Measurements from ENCODE around the gene EXOC6B. TPM values are rescaled to one million over a fixed set of nuclear protein-coding genes. Genes with fewer than 3 reads are reported as not detected.

The EXOC6B gene
- total RNA-seq, 1 donor from 2014 or later, result 33.0 TPM

- DNase-seq (no peak), ATAC-seq (no peak)
- peaks cover 6% of the 10 kb centered on the region for H3K36me3 ChIP-seq
- H3K27me3 ChIP-seq (ENCODE audit: low read depth), result no peaks in the 10 kb centered on the region
- intact Hi-C loops (cut with DNase I), result no loop called here
- H3K9me3 ChIP-seq, result no peaks in the 10 kb centered on the region
- H3K4me1 ChIP-seq, result peaks cover under 1% of the 10 kb centered on the region
- no peak overlapping the region for H3K4me3 ChIP-seq
- H3K27ac ChIP-seq, result no peak overlapping the region
- TF ChIP-seq, protein P1, sequence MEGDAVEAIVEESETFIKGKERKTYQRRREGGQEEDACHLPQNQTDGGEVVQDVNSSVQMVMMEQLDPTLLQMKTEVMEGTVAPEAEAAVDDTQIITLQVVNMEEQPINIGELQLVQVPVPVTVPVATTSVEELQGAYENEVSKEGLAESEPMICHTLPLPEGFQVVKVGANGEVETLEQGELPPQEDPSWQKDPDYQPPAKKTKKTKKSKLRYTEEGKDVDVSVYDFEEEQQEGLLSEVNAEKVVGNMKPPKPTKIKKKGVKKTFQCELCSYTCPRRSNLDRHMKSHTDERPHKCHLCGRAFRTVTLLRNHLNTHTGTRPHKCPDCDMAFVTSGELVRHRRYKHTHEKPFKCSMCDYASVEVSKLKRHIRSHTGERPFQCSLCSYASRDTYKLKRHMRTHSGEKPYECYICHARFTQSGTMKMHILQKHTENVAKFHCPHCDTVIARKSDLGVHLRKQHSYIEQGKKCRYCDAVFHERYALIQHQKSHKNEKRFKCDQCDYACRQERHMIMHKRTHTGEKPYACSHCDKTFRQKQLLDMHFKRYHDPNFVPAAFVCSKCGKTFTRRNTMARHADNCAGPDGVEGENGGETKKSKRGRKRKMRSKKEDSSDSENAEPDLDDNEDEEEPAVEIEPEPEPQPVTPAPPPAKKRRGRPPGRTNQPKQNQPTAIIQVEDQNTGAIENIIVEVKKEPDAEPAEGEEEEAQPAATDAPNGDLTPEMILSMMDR (IDR thresholded peaks at IDR 0.05), result no peak
These were observed 112.0 kb downstream of the EXOC6B start for GRCh38 chr2:72713857-72714256.

GRCh38 chr2:72712977-72713376, 112.9 kb downstream of the EXOC6B start:
- no peaks in the 10 kb centered on the region for H3K4me1 ChIP-seq
- H3K9me3 ChIP-seq, result no peaks in the 10 kb centered on the region
- H3K36me3 ChIP-seq, result peaks cover 5% of the 10 kb centered on the region
- intact Hi-C loops (cut with DNase I), result no loop called here
- TF ChIP-seq, protein P1 (IDR thresholded peaks at IDR 0.05), result no peak
- no peaks in the 10 kb centered on the region for H3K27me3 ChIP-seq (ENCODE audit: low read depth)
- H3K27ac ChIP-seq, result no peak overlapping the region
- no peak for ATAC-seq
- DNase-seq, result no peak
- H3K4me3 ChIP-seq, result no peak overlapping the region

- TF ChIP-seq, protein P1 (IDR thresholded peaks at IDR 0.05), result no peak
- DNase-seq, result no peak
These were observed 113.5 kb downstream of the EXOC6B start for GRCh38 chr2:72712304-72712703.

GRCh38 chr2:72710418-72711152, 115.2 kb downstream of the EXOC6B start:
- TF ChIP-seq, protein P1 (IDR thresholded peaks at IDR 0.05), result no peak
- Histone ChIP-seq H3K4me1 (no peaks in the 10 kb centered on the region), H3K4me3 (no peak overlapping the region), H3K9me3 (no peaks in the 10 kb centered on the region), H3K27me3 (ENCODE audit: low read depth) (no peaks in the 10 kb centered on the region), H3K36me3 (no peaks in the 10 kb centered on the region), H3K27ac (no peak overlapping the region)
- DNase-seq (no peak), ATAC-seq (no peak)
- intact Hi-C loops (cut with DNase I), result no loop called here

More at GRCh38 chr2:72712304-72712703, 113.5 kb downstream of the EXOC6B start:
- no peak for ATAC-seq
- Histone ChIP-seq H3K4me3 (no peak overlapping the region), H3K27ac (no peak overlapping the region), H3K4me1 (no peaks in the 10 kb centered on the region), H3K27me3 (ENCODE audit: low read depth) (no peaks in the 10 kb centered on the region), H3K9me3 (no peaks in the 10 kb centered on the region), H3K36me3 (no peaks in the 10 kb centered on the region)
- intact Hi-C loops (cut with DNase I), result no loop called here

DNA sequence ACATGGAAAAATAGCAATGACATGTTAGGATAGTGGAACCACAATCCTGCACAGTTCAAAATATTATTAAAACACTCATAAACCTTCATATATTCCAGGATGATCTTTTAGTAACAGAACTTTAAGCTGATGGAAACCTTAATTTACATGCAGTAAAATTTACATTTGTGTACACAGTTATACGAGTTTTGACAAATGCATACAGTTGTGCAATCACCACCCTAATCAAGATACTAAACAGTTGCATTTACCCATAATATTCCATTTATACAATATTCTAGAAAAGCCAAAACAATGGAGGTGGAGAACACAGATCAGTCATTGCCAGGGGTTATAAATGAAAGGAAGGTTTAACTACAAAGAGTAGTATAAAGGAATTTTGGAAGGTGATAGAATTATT, 117.6 kb downstream of the EXOC6B start:
- H3K4me3 ChIP-seq, result no peak overlapping the region
- no peaks in the 10 kb centered on the region for H3K9me3 ChIP-seq
- no peaks in the 10 kb centered on the region for H3K4me1 ChIP-seq
- TF ChIP-seq, protein P1 (IDR thresholded peaks at IDR 0.05), result no peak
- intact Hi-C loops (cut with DNase I), result no loop called here
- no peak for ATAC-seq
- no peaks in the 10 kb centered on the region for H3K36me3 ChIP-seq
- no peaks in the 10 kb centered on the region for H3K27me3 ChIP-seq (ENCODE audit: low read depth)
- DNase-seq, result no peak
- no peak overlapping the region for H3K27ac ChIP-seq

Data from lower lobe of right lung (tissue), 2 donors.